ENCODE data around the gene ANAPC13.

DNA sequence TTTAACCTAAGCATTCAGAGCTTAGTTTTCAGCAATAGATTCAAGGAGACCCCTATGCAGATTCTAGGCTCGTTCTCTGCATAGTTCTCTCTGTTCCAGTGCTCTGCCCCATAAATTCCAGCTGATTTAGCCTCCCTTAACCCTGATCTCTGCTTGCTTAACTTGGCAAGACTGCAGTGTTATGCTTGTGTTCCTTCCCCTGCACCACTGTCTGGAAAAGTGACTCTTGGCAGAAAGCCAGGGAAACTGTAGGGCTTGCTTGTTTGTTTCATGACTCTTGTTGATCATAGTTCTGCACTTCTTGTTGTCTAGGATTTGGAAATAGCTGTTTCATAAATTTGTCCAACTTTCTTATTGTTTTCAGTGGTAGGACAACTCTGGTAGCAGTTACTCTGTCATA, 40.1 kb downstream of the ANAPC13 start:
- TF ChIP-seq, protein P1, sequence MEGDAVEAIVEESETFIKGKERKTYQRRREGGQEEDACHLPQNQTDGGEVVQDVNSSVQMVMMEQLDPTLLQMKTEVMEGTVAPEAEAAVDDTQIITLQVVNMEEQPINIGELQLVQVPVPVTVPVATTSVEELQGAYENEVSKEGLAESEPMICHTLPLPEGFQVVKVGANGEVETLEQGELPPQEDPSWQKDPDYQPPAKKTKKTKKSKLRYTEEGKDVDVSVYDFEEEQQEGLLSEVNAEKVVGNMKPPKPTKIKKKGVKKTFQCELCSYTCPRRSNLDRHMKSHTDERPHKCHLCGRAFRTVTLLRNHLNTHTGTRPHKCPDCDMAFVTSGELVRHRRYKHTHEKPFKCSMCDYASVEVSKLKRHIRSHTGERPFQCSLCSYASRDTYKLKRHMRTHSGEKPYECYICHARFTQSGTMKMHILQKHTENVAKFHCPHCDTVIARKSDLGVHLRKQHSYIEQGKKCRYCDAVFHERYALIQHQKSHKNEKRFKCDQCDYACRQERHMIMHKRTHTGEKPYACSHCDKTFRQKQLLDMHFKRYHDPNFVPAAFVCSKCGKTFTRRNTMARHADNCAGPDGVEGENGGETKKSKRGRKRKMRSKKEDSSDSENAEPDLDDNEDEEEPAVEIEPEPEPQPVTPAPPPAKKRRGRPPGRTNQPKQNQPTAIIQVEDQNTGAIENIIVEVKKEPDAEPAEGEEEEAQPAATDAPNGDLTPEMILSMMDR (conservative IDR thresholded peaks at IDR 0.05), result no peak
- no peak for TF ChIP-seq EZH2 (IDR thresholded peaks at IDR 0.05; ENCODE audit: low read depth)

Data from PC-9 (cell line).